Mesodermal cell (in vitro differentiated cells): ENCODE measurements around the gene FAM149B1.

Experiments used
- H3K27ac ChIP-seq: 2 replicates; pipeline ENCODE4 v1.7.0; 2013; ENCODE audit warnings: mild to moderate bottlenecking, low read depth, low read length, moderate library complexity; ENCODE audit not compliant: severe bottlenecking
- H3K36me3 ChIP-seq: 2 replicates; pipeline ENCODE4 v1.7.1; 2013; ENCODE audit warnings: mild to moderate bottlenecking, low read length, moderate library complexity; ENCODE audit not compliant: control insufficient read depth, insufficient read depth
- H3K4me1 ChIP-seq: one replicate; pipeline ENCODE4 v1.7.1; 2013; ENCODE audit warnings: mild to moderate bottlenecking, low read length; ENCODE audit not compliant: insufficient read depth, control insufficient read depth, poor library complexity, severe bottlenecking
- H3K4me3 ChIP-seq: 2 replicates; pipeline ENCODE4 v1.7.0; 2013; ENCODE audit warnings: low read length, control low read depth, mild to moderate bottlenecking; ENCODE audit not compliant: insufficient read depth, poor library complexity, severe bottlenecking; ENCODE audit errors: extremely low read depth
- H3K9me3 ChIP-seq: 2 replicates; pipeline ENCODE4 v1.7.1; 2013; ENCODE audit warnings: mild to moderate bottlenecking, low read length, moderate library complexity; ENCODE audit not compliant: control insufficient read depth
- WGBS, 2 experiments: methylation state at CpG; one replicate each; pipeline ENCODE4 v1.1.5; 2013; ENCODE audit warnings: missing lambda C conversion rate in 2 of 2; ENCODE audit not compliant: insufficient coverage in 2 of 2; 5-methylcytosine and 5-hydroxymethylcytosine counted together

The FAM149B1 gene

DNA sequence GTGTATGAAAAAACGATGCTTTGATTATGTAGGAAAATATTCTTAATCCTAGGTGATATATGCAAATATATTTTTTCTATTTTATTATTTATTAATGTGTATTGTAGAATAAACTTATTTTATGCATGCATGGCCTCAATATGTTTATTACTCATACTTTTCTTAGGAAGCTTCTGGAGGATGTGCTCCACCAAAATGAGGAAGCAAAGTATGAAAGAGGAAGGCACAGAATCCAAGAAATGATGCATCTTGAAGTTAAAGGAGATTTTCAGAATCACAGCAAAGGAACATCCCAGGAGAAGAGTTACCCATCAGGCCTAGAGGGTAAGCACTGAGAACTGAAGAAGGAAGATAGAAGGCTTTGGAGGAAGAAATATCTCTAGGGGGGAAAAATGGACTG is 119.5 kb downstream of the FAM149B1 start:
- no peak overlapping the region for H3K4me3 ChIP-seq
- no peaks in the 10 kb centered on the region for H3K36me3 ChIP-seq
- WGBS, 2 experiments, result no CpG with 5 or more reads among the region's 1 CpG
- no peak overlapping the region for H3K27ac ChIP-seq
- H3K9me3 ChIP-seq, result no peaks in the 10 kb centered on the region
- H3K4me1 ChIP-seq, result no peaks in the 10 kb centered on the region

DNA sequence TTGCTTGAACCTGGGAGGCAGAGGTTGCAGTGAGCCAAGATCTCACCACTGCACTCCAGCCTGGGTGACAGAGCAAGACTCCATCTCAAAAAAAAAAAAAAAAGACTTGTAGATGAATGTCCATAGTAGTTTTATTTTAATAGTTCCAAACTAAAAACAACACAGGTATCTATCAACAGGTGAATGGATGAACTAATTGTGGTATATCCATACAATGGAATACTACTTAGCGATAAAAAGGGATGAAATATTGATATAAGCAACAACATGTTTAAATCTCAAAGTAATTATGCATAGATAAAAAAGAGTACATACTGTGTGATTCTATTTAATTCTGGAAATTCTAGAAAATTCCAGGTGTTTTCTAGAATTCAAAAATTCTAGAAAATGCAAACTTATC is 122.0 kb downstream of the FAM149B1 start:
- H3K36me3 ChIP-seq, result no peaks in the 10 kb centered on the region
- H3K4me1 ChIP-seq, result no peaks in the 10 kb centered on the region
- H3K4me3 ChIP-seq, result no peak overlapping the region
- H3K9me3 ChIP-seq, result no peaks in the 10 kb centered on the region
- no CpG with 5 or more reads among the region's 1 CpG for WGBS, 2 experiments
- no peak overlapping the region for H3K27ac ChIP-seq

DNA sequence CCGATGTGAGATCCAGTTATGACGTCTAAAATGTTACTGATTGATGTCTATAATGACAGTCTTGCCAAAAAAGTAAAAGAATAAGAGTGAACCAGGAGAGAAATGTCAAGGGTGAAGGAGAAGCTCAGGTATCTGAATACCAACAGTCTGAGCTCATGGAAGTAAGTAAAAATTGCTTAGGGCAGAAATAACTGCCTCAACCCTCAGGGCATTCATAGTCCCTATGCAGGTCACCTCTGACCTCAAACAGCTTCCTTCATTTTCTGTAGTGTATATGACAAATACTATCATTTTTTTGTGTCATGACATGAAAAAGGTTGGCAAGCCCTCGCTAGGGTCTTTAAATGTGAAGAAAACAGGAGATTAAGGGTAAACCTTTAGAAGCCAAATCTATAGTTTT is 125.5 kb downstream of the FAM149B1 start:
- no peaks in the 10 kb centered on the region for H3K9me3 ChIP-seq
- 85 to 90% methylated on average over 2 of the region's 3 CpGs for WGBS, 2 experiments
- no peak overlapping the region for H3K4me3 ChIP-seq
- H3K4me1 ChIP-seq, result no peaks in the 10 kb centered on the region
- no peaks in the 10 kb centered on the region for H3K36me3 ChIP-seq
- H3K27ac ChIP-seq, result no peak overlapping the region
